Ishikawa (cell line): Measurements from ENCODE around the gene SLC16A3.

Experiments used
- CEBPB ChIP-seq: IDR thresholded peaks from 2 replicates; pipeline ENCODE4 v1.6.1; 2012
- EP300 ChIP-seq: IDR thresholded peaks from 2 replicates; pipeline ENCODE4 v1.6.1; 2012; ENCODE audit warnings: borderline replicate concordance
- FOXM1 ChIP-seq: IDR thresholded peaks from 2 replicates; pipeline ENCODE4 v1.6.1; 2012; ENCODE audit warnings: low read depth, borderline replicate concordance
- NFIC ChIP-seq: IDR thresholded peaks from 2 replicates; pipeline ENCODE4 v1.6.1; 2012
- RAD21 ChIP-seq: IDR thresholded peaks from 2 replicates; pipeline ENCODE4 v1.6.1; 2012; ENCODE audit warnings: low read depth
- TAF1 ChIP-seq: IDR thresholded peaks from 2 replicates; pipeline ENCODE4 v1.6.1; 2012; ENCODE audit warnings: low read depth, mild to moderate bottlenecking
- TEAD4 ChIP-seq: IDR thresholded peaks from 2 replicates; pipeline ENCODE4 v1.6.1; 2012
- YY1 ChIP-seq: IDR thresholded peaks from 2 replicates; pipeline ENCODE4 v1.6.1; 2012; ENCODE audit warnings: low read depth
- TF ChIP-seq, protein P1 (sequence below): IDR thresholded peaks from 2 replicates; pipeline ENCODE4 v1.6.1; 2012
- TF ChIP-seq, protein P2 (sequence below): IDR thresholded peaks from 2 replicates; pipeline ENCODE4 v1.6.1; 2012

DNA sequence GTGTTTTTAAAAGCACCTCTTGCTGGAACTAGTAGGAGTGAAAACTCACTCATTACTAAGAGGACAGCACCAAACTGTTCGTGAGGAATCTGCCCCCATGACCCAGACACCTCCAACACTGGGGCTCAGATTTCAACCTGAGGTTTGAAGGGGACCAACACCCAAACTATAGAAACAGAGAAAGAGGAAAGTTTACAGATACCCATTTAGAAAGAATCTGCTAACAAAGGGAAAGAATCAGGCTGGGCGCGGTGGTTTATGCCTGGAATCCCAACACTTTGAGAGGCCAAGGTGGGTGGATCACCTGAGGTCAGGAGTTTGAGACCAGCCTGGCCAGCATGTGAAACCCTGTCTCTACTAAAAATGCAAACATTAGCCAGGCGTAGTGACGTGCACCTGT lies 48.1 kb downstream of the SLC16A3 start:
- no peak for TF ChIP-seq RAD21
- no peak for TF ChIP-seq CEBPB
- TF ChIP-seq YY1: no peak
- no peak for TF ChIP-seq TEAD4
- no peak for TF ChIP-seq EP300
- no peak for TF ChIP-seq FOXM1
- TF ChIP-seq, protein P1, sequence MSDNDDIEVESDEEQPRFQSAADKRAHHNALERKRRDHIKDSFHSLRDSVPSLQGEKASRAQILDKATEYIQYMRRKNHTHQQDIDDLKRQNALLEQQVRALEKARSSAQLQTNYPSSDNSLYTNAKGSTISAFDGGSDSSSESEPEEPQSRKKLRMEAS: no peak
- TF ChIP-seq TAF1: no peak
- TF ChIP-seq, protein P2, sequence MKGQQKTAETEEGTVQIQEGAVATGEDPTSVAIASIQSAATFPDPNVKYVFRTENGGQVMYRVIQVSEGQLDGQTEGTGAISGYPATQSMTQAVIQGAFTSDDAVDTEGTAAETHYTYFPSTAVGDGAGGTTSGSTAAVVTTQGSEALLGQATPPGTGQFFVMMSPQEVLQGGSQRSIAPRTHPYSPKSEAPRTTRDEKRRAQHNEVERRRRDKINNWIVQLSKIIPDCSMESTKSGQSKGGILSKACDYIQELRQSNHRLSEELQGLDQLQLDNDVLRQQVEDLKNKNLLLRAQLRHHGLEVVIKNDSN: no peak
- no peak for TF ChIP-seq NFIC
